DLD1 (cell line): ENCODE results near the gene STX1A.

Experiments
- in situ Hi-C: cut with HindIII; loops from 2 replicates; pipeline ENCODE4 v1.10.0; 2017; ENCODE audit warnings: low sequenced_read_pairs

Gene STX1A

GRCh38 chr7:73708961-73709549, 10.4 kb downstream of the STX1A start:
- in situ Hi-C loops = no loop called here

GRCh38 chr7:73707045-73707631, 12.3 kb downstream of the STX1A start:
- in situ Hi-C loops = no loop called here

DNA sequence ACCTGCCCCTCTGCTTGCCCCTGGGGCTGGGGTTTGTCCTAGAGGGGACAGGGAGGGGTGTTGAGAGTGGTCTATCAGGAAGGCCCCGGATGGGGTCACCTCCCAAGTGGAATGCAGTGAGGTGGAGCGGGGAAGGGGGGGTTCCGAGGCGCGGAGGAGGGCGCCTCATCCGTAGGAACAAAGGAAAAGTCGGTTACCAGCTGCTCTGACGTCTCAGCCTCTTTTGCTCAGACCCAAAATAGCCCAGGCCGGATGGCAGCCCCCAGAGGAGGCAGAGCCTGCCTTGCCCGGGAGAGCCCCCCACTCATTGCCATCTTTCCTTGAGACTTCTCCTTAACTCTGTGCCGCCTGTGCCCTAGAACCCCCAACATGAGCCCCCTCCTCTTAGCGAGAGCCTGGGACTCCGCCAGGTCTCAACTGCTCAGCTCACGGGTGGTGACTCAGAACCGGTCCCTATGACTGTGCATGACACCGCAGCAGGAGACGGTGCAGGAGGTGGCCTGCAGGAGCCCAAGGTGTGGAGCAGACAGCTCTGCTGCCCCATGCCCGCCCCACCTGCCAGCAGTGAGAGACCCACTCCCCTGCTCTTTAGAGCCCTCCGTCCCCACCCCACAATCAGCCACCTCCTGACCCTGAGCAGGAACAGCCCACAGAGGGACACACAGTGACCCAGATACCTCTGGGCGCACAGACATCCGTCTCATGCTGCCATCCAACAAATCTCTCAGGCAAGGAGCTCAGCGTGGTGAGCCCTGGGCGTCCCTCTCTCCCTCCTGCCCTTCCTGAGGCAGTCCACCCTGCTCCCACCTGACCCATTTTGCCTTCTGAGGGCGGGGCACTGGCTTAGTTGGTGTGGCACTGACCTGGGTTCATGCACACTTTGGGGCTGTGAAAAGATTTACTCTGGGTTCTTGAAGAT, 13.1 kb downstream of the STX1A start:
- in situ Hi-C loops = no loop called here

DNA sequence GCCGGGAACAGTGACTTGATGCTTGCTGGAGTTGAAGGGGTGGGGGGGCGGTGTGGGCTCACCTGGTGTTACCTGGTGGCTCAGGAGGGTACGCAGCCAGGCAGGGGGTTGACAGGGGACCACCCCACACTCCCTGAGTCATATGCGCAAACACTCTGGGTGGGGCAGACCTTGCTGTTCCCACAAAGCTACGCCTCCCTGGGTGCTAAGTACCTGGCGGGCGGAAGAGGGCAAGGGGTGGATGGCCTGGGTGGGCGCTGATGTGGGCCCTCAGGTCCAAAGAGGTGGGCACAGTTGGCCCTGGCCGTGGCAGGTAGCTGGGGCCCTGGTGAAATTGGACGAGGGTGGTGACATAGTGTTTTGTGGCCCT, 13.9 kb downstream of the STX1A start:
- in situ Hi-C loops = no loop called here

DNA sequence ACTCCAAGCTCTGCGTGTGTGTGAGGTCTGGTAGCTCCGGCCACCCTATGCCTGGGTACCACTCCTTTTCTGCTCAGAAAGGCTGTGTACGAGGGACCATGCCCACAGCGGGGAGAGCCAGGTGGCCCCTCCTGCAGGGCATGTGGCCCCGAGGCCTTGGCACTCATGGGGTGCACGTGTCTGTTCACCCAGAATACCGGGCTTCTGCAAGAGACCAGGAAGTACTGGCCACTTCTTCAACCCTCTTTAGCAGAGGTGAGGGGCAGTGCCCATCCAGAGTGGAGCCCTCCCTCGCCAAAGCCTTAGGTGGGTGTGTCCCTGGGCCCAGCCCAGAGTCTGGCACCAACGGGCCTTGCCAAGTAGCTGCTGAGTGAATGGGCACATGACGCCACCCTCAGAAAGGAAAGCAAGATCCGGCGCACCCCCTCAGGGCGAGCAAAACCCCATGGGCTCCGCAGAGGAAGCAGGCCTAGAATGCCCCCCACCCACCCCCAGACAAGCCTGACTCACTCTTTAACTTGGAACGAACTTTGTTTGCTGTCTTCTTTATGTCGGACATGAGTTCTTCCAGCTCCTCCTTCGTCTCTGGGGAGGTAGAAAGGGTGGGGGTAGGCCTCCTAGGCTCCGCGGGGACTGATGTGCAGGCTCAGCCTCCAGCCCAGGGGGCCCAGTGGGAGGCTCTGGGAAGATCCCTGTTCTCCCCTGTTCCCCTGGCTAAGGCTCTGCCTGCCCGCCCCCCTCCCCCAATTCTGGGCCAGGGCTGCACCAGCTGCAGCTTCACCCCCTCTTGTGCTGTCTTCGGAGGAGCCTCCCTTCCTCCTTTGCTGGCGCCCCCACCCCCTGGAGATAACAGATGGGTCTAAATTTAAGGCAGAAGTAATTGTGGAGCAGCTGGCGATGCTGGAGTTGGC, 14.6 kb downstream of the STX1A start:
- in situ Hi-C loops = no loop called here

DNA sequence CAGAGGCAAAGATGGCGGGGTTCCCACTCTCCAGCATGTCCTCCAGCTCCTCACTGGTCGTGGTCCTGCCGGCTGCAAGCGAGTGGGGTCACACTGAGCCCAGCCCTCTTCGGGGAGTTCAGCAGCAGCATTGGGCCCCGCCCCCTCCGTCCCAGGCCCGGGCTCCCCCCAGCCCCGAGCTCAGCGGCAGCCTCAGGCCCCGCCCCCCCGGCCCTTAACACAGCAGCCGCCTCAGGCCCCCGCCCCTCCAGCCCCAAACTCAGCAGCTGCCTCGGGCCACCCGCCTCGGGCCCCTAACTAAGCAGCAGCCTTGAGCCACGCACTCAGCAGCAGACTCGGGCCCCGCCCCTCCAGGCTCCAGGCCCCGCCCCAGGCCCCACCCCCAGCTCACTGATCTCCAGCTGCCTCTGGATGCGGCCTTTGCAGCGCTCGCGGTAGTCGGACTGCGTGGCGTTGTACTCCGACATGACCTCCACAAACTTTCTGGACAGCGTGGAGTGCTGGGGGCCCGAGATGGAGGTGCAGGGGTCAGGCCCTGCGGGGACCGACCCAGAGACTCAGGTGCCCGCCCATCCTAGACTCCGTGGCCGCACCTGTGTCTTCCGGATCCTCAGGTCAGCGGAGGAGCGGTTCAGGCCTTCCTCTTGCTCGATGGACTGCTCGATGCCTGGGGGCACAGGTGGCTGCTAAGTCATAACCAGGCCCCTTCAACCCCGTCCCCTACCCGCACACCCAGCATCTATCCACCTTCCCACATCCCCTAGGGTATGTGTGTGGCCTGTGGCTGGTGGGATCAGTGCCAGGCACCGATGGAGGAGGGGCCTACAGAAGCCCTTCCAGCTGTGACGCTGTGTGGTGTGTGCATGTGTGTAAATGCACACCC, 15.5 kb downstream of the STX1A start:
- in situ Hi-C loops = no loop called here

- in situ Hi-C loops = no loop called here
Observed at GRCh38 chr7:73703225-73703624, 16.2 kb downstream of the STX1A start.

GRCh38 chr7:73702665-73703064, 16.8 kb downstream of the STX1A start:
- in situ Hi-C loops = no loop called here

DNA sequence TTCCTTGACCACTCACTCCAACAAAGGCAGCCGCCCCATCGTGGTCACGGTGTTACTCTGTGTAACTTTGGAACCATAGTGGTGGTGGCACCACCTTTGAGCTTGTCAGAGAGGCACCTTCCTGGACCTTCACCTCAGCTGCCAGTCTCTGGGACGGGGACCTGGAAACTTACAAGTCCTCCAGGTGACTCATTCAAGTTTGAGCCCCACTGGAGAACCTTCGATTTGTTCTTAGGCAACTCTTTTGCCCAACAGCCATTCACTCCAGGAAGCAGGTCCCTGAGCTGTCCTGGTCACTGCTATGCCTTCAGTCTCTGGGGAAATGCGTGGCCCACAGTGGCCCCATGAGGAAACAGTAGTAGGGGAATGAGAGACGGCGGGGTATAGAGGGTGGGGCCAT, 17.2 kb downstream of the STX1A start:
- in situ Hi-C loops = no loop called here

DNA sequence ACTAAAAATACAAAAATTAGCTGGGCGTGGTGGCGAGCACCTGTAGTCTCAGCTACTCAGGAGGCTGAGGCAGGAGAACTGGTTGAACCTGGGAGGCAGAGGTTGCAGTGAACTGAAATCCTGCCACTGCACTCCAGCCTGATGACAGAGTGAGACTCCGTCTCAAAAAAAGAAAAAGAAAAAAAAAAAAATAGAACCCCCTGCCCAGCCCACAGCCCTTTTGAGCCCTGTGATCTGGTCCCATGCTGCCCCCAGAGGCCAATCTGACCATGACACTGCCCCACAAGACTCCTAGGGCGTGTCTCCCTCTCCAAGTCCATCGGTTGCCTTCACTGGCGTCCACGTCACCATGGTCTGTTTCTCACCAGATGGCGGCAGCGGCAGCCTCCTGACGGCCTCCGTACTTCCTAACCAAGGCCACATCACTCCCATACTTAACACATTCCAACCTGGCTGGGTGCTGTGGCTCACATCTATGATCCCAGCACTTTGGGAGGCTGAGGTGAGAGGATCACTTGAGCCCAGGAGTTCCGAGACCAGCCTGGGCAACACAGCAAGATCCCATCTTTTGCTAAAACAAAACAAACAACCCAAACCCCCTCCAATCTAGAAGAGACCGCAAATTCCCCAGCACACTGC, 18.0 kb downstream of the STX1A start:
- in situ Hi-C loops = no loop called here

- in situ Hi-C loops = no loop called here
Observed at GRCh38 chr7:73700581-73701134, 18.8 kb downstream of the STX1A start.

DNA sequence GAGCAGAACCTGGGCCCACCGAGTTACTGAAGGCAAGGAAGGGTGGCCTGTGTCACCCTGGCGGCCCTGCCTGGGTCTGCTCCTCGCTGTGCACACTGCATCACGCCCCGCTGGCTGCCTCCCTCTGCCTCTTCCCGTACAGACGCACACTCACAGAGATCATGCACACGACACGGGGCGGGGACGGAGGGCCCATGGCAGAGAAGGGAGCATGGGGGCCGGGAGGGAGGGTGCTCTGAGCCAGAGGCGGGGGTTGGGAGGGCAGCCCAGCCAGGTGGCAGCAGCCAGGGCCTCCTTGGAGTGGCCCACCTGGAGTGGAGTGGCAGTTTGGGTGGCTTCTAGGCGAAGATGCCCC, 19.4 kb downstream of the STX1A start:
- in situ Hi-C loops = no loop called here

GRCh38 chr7:73699370-73700068, 19.9 kb downstream of the STX1A start:
- in situ Hi-C loops = no loop called here

DNA sequence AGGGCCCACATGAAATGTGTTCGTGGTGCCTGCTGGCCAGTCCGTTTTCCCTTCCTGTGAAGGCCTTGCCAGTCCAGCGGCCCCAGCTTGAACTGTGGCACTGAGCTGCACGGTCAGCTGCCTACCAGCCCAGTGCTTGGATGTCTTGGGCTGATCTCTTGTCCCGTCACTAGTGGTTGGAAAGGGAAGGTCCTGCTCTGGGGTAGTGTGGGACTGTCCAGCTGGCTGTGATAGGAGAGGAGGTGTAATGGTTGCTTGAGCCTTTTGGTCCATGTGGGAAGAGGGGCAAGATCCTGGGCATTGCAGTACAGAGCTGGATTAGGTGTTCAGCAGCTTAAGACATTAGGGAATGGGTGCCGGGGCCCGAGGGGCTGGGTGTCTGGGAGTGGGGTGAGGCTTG, 21.1 kb downstream of the STX1A start:
- in situ Hi-C loops = no loop called here

GRCh38 chr7:73696372-73696771, 23.1 kb downstream of the STX1A start:
- in situ Hi-C loops = no loop called here

GRCh38 chr7:73690646-73691045, 28.8 kb downstream of the STX1A start:
- in situ Hi-C loops = no loop called here

- in situ Hi-C loops = no loop called here
Observed at GRCh38 chr7:73688288-73688687, 31.2 kb downstream of the STX1A start.

DNA sequence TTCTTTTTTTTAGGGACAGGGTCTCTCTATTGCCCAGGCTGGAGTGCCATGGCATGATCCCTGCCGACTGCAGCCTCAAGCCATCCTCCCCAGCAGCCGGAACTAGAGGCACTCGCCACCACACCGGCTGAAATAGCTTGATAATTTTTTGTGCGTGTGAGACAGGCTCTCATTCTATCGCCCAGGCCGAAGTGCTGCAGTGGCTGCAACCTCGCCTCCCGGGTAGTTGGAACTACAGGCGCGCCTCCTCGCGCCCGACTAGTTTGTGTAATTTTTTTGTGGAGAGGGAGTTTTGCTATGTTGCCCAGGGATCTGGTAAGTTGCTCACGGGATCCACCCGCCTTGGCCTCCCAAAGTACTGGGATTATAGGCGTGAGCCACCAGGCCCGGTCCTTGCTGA, 34.2 kb downstream of the STX1A start:
- in situ Hi-C loops = no loop called here
